IMR-90 (cell line): ENCODE results near the gene PSPH. TPM values are rescaled to one million over a fixed set of nuclear protein-coding genes. Genes with fewer than 3 reads are reported as not detected.

Experiments used
- ATAC-seq: fragments of 200-7000 bp; cut with Tn5 transposase; 2 replicates; pipeline ENCODE4 v1.9.1; 2020; ENCODE audit warnings: low read depth, mild to moderate bottlenecking, moderate library complexity
- BruUV-seq: library from RNA; stranded (reverse); fragments of 400-500 nt; replicated peaks from 2 replicates; lab custom pipeline; 2021; lab: Mats Ljungman, UMichigan
- CTCF ChIA-PET: fragments of 300-600 bp; formaldehyde crosslinking; extraction: SDS; loops from one replicate; lab custom pipeline; 2021; ENCODE audit warnings: antibody characterized with exemption; lab: Yijun Ruan, JAX
- POLR2A ChIA-PET: fragments of 300-600 bp; sonication (Branson Sonifier 250); formaldehyde crosslinking; loops from one replicate; lab custom pipeline; 2022; ENCODE audit warnings: antibody characterized with exemption; ENCODE audit not compliant: unreplicated experiment; lab: Charles Lee
- DNase-seq: peaks from one replicate; pipeline ENCODE4 v3.0.0; 2013
- H2AFZ ChIP-seq: replicated peaks from 2 replicates; pipeline ENCODE3; 2013; ENCODE audit warnings: low read length, mild to moderate bottlenecking; ENCODE audit not compliant: poor library complexity
- H2AK5ac ChIP-seq: 2 replicates; pipeline ENCODE4 v1.6.1; 2013; ENCODE audit warnings: low read depth, low read length, inconsistent platforms
- H2AK9ac ChIP-seq: replicated peaks from 2 replicates; pipeline ENCODE3; 2013; ENCODE audit warnings: mild to moderate bottlenecking, low read depth, low read length, moderate library complexity; ENCODE audit not compliant: poor library complexity
- H2BK120ac ChIP-seq: 2 replicates; pipeline ENCODE4 v1.6.1; 2013; ENCODE audit warnings: low read depth, low read length, inconsistent platforms
- H2BK15ac ChIP-seq: 3 replicates; pipeline ENCODE4 v1.6.1; 2013; ENCODE audit warnings: low read depth, low read length, inconsistent platforms
- H2BK20ac ChIP-seq: 2 replicates; pipeline ENCODE4 v1.6.1; 2013; ENCODE audit warnings: low read depth, mild to moderate bottlenecking, inconsistent platforms, low read length, moderate library complexity
- H2BK5ac ChIP-seq: 2 replicates; pipeline ENCODE4 v1.6.1; 2013; ENCODE audit warnings: mild to moderate bottlenecking, low read depth, low read length, inconsistent platforms; ENCODE audit not compliant: poor library complexity, severe bottlenecking
- H3K14ac ChIP-seq: replicated peaks from 2 replicates; pipeline ENCODE4 v1.6.1; 2013; ENCODE audit warnings: low read depth, low read length, inconsistent platforms
- H3K18ac ChIP-seq: 2 replicates; pipeline ENCODE4 v1.6.1; 2013; ENCODE audit warnings: low read depth, low read length, control low read depth
- H3K23ac ChIP-seq: 2 replicates; pipeline ENCODE4 v1.6.1; 2013; ENCODE audit warnings: low read depth, low read length, inconsistent platforms
- H3K27ac ChIP-seq: 2 replicates; pipeline ENCODE4 v1.5.1; 2013; ENCODE audit warnings: mild to moderate bottlenecking, control low read depth, low read length; ENCODE audit not compliant: insufficient read depth
- H3K27me3 ChIP-seq: 2 replicates; pipeline ENCODE4 v1.6.1; 2013; ENCODE audit warnings: low read length; ENCODE audit not compliant: control insufficient read depth, insufficient read depth
- H3K36me3 ChIP-seq: 2 replicates; pipeline ENCODE4 v1.6.1; 2013; ENCODE audit warnings: low read length, mixed read lengths; ENCODE audit not compliant: control insufficient read depth, insufficient read depth
- H3K4ac ChIP-seq: 2 replicates; pipeline ENCODE4 v1.6.1; 2013; ENCODE audit warnings: low read depth, low read length, inconsistent platforms
- H3K4me1 ChIP-seq: 2 replicates; pipeline ENCODE4 v1.6.1; 2013; ENCODE audit warnings: low read length, mixed read lengths; ENCODE audit not compliant: control insufficient read depth, insufficient read depth
- H3K4me2 ChIP-seq: 2 replicates; pipeline ENCODE4 v1.6.1; 2013; ENCODE audit warnings: low read depth, mild to moderate bottlenecking, control low read depth, low read length, moderate library complexity
- H3K4me3 ChIP-seq: 2 replicates; pipeline ENCODE4 v1.5.1; 2013; ENCODE audit warnings: low read depth, mild to moderate bottlenecking, control low read depth, low read length, moderate library complexity; ENCODE audit not compliant: insufficient read depth
- H3K56ac ChIP-seq: 2 replicates; pipeline ENCODE4 v1.6.1; 2013; ENCODE audit warnings: low read length, inconsistent platforms; ENCODE audit not compliant: insufficient read depth; ENCODE audit errors: extremely low read depth
- H3K79me1 ChIP-seq, 2 experiments: 2 replicates each; pipeline ENCODE4 v1.6.1; 2013; ENCODE audit warnings: low read length in 2 of 2, inconsistent platforms in 1 of 2, low read depth in 1 of 2
- H3K9ac ChIP-seq: 2 replicates; pipeline ENCODE4 v1.6.1; 2013; ENCODE audit warnings: low read depth, low read length, control low read depth
- H3K9me1 ChIP-seq: 2 replicates; pipeline ENCODE4 v1.6.1; 2013; ENCODE audit warnings: low read length, inconsistent platforms; ENCODE audit not compliant: insufficient read depth
- H3K9me3 ChIP-seq: 2 replicates; pipeline ENCODE4 v1.6.1; 2013; ENCODE audit warnings: low read length; ENCODE audit not compliant: control insufficient read depth, insufficient read depth
- H4K20me1 ChIP-seq: 2 replicates; pipeline ENCODE4 v1.6.1; 2013; ENCODE audit warnings: low read length, inconsistent platforms; ENCODE audit not compliant: insufficient read depth
- H4K5ac ChIP-seq: 2 replicates; pipeline ENCODE4 v1.6.1; 2013; ENCODE audit warnings: mild to moderate bottlenecking, low read depth, low read length, control low read depth
- H4K8ac ChIP-seq, 2 experiments: 2 replicates each; pipeline ENCODE4 v1.6.1; 2013; ENCODE audit warnings: low read depth in 2 of 2, low read length in 2 of 2, control low read depth in 1 of 2, inconsistent platforms in 1 of 2
- H4K91ac ChIP-seq: 2 replicates; pipeline ENCODE4 v1.6.1; 2013; ENCODE audit warnings: low read depth, low read length, inconsistent platforms; ENCODE audit not compliant: insufficient read depth
- BHLHE40 ChIP-seq: fragments of 150-350 bp; IDR thresholded peaks from 2 replicates; pipeline ENCODE4 v1.6.1; 2016; ENCODE audit warnings: mild to moderate bottlenecking, low read depth, low read length
- CEBPB ChIP-seq: IDR thresholded peaks from 2 replicates; pipeline ENCODE4 v1.6.1; 2012; ENCODE audit warnings: low read depth, low read length, improper control_type of control experiment
- CHD1 ChIP-seq: IDR thresholded peaks from 2 replicates; pipeline ENCODE4 v1.6.1; 2012; ENCODE audit warnings: low read depth, low read length, improper control_type of control experiment
- CTCF ChIP-seq: conservative IDR thresholded peaks from 2 replicates; pipeline ENCODE4 v1.5.1; 2012; ENCODE audit warnings: mild to moderate bottlenecking, low read depth, low read length, improper control_type of control experiment
- FOS ChIP-seq: fragments of 150-350 bp; IDR thresholded peaks from 2 replicates; pipeline ENCODE4 v1.6.1; 2016; ENCODE audit warnings: low read depth, low read length
- MAZ ChIP-seq: IDR thresholded peaks from 2 replicates; pipeline ENCODE4 v1.6.1; 2012; ENCODE audit warnings: low read depth, mild to moderate bottlenecking, low read length, improper control_type of control experiment, moderate library complexity, borderline replicate concordance
- MXI1 ChIP-seq: IDR thresholded peaks from 2 replicates; pipeline ENCODE4 v1.6.1; 2012; ENCODE audit warnings: low read depth, mild to moderate bottlenecking, low read length, moderate library complexity, borderline replicate concordance
- NFE2L2 ChIP-seq: fragments of 150-350 bp; IDR thresholded peaks from 2 replicates; pipeline ENCODE4 v1.6.1; 2016; ENCODE audit warnings: low read depth, mild to moderate bottlenecking, low read length
- POLR2A ChIP-seq: IDR thresholded peaks from 2 replicates; pipeline ENCODE4 v1.6.1; 2012; ENCODE audit warnings: mild to moderate bottlenecking, low read depth, low read length
- RAD21 ChIP-seq: IDR thresholded peaks from 2 replicates; pipeline ENCODE4 v1.6.1; 2012; ENCODE audit warnings: low read length, improper control_type of control experiment
- RCOR1 ChIP-seq: IDR thresholded peaks from 2 replicates; pipeline ENCODE4 v1.6.1; 2012; ENCODE audit warnings: mild to moderate bottlenecking, low read length, improper control_type of control experiment; ENCODE audit not compliant: insufficient replicate concordance
- SMC3 ChIP-seq: fragments of 150-350 bp; IDR thresholded peaks from 2 replicates; pipeline ENCODE4 v1.6.1; 2016; ENCODE audit warnings: low read depth, mild to moderate bottlenecking, antibody characterized with exemption, low read length, moderate library complexity
- USF2 ChIP-seq: fragments of 150-350 bp; IDR thresholded peaks from 2 replicates; pipeline ENCODE4 v1.6.1; 2017; ENCODE audit warnings: mild to moderate bottlenecking, antibody characterized with exemption, low read length, low read depth
- WGBS, 2 experiments: methylation state at CpG; one replicate each; pipeline versions ENCODE4 v1.1.5 to v1.1.7; 2013; ENCODE audit warnings: missing lambda C conversion rate in 2 of 2; ENCODE audit not compliant: insufficient read length in 1 of 2; ENCODE audit errors: extremely low coverage in 2 of 2; 5-methylcytosine and 5-hydroxymethylcytosine counted together
- dilution Hi-C: fragments of 300-500 bp; cut with HindIII; formaldehyde crosslinking; loops from one replicate; pipeline ENCODE4 v1.14.3; 2018; ENCODE audit warnings: low sequenced_read_pairs; ENCODE audit not compliant: unreplicated experiment
- in situ Hi-C: fragments of 300-500 bp; cut with MboI; formaldehyde crosslinking; loops from 3 replicates; pipeline ENCODE4 v1.14.3; 2019; ENCODE audit warnings: low sequenced_read_pairs, inconsistent platforms, mixed read lengths
- intact Hi-C: fragments of 100-400 bp; cut with micrococcal nuclease; formaldehyde crosslinking; loops from 2 replicates; pipeline ENCODE4 v1.10.0; 2022
- polyA plus RNA-seq, 3 experiments: library from polyadenylated mRNA; depleted of rRNA; stranded (reverse); fragments of >200 nt; gene quantifications; 2 replicates each; pipeline ENCODE4 v1.2.3, GENCODE V29; 2012; ENCODE audit warnings: low replicate concordance in 1 of 3
- total RNA-seq: library from RNA; depleted of rRNA; stranded (reverse); fragments of >200 nt; gene quantifications from 2 replicates; pipeline ENCODE4 v1.2.3, GENCODE V29; 2012

Gene PSPH
- total and polyA plus RNA-seq, 2 of the 4 experiments (the other 2 are of a cell fraction), result 31.8 to 48.4 TPM

- peaks cover 29% of the 10 kb centered on the region for H3K36me3 ChIP-seq
- peaks cover 2% of the 10 kb centered on the region; the same call in 1 of the 2 replicates for H4K20me1 ChIP-seq
- H4K91ac ChIP-seq, result no peak overlapping the region
- H2BK20ac ChIP-seq, result no peak overlapping the region
- no peaks in the 10 kb centered on the region for H3K9me3 ChIP-seq
- peaks cover 0 to 16% of the 10 kb centered on the region in 2 experiments; a peak in 3 of 4 replicates for H3K79me1 ChIP-seq
- H2AK9ac ChIP-seq, result no peak overlapping the region
- H3K9ac ChIP-seq, result no peak overlapping the region
- WGBS, 2 experiments, result no CpG with 5 or more reads among the region's 3 CpGs
- H3K27ac ChIP-seq, result no peak overlapping the region
- H2AK5ac ChIP-seq, result no peak overlapping the region
- TF ChIP-seq BHLHE40 (no peak), CHD1 (no peak), NFE2L2 (no peak), CEBPB (no peak), RAD21 (no peak), POLR2A (no peak; the same call in 1 of the 2 replicates), RCOR1 (no peak), CTCF (no peak), MAZ (no peak), FOS (no peak), SMC3 (no peak), USF2 (no peak), MXI1 (no peak)
- no peak overlapping the region for H3K4me3 ChIP-seq
- no peak overlapping the region for H2BK5ac ChIP-seq
- dilution Hi-C loops, result no loop called here
- in situ Hi-C loops, result loop anchor here (25.0 kb wide), 2 partner anchors 812 to 1337 kb away; partner anchors contain the start of gene SEC61G
- ChIA-PET CTCF (no interaction called here), POLR2A (interaction anchor here (0.6 kb wide), 1 partner anchor 124 kb away, joined by 3 read pairs; no protein-coding TSS in a partner anchor)
- H3K23ac ChIP-seq, result no peak overlapping the region
- no peak overlapping the region for H2BK120ac ChIP-seq
- intact Hi-C loops, result no loop called here
- no peaks in the 10 kb centered on the region for H3K9me1 ChIP-seq
- DNase-seq, result no peak
- H4K5ac ChIP-seq, result no peak overlapping the region
- BruUV-seq, result no TSS peak
- H3K56ac ChIP-seq, result no peak overlapping the region
- H4K8ac ChIP-seq, result no peak overlapping the region
- H2AFZ ChIP-seq, result no peak overlapping the region
- peaks cover 4% of the 10 kb centered on the region; the same call in 1 of the 2 replicates for H3K4me1 ChIP-seq
- no peak overlapping the region for H2BK15ac ChIP-seq
- H3K18ac ChIP-seq, result no peak overlapping the region
- H3K14ac ChIP-seq, result no peak overlapping the region
- H3K4me2 ChIP-seq, result no peak overlapping the region
- ATAC-seq, result no peak
- no peak overlapping the region for H3K4ac ChIP-seq
- H3K27me3 ChIP-seq, result no peaks in the 10 kb centered on the region
These were observed 48.4 kb upstream of the PSPH start for GRCh38 chr7:56099653-56100052.
